GM21529 (cell line): ENCODE measurements around the gene SLC23A2.

Experiments used
- ATAC-seq: cut with Tn5 transposase; IDR thresholded peaks from one replicate; pipeline ENCODE4 v1.9.1; 2021; ENCODE audit not compliant: unreplicated experiment

SLC23A2 gene

DNA sequence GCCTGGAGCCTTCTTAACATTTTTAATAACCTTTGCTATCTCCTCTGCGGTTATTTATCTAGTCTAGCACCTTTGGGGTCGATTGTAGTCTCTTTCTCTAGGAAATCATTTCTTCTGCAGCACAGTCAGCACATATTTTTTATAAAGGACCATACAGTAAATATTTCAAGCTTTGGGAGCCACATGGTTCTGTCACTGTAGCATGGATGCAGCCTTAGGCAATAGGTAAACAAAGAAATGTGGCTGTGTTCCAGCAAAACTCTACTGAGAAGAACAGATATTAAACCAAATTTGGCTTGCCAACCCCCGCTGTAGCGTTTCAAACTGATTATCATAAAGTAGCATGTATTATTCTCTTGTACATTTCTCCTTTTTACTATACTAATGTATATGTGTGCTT, 95.7 kb downstream of the SLC23A2 start:
- no peak for ATAC-seq

DNA sequence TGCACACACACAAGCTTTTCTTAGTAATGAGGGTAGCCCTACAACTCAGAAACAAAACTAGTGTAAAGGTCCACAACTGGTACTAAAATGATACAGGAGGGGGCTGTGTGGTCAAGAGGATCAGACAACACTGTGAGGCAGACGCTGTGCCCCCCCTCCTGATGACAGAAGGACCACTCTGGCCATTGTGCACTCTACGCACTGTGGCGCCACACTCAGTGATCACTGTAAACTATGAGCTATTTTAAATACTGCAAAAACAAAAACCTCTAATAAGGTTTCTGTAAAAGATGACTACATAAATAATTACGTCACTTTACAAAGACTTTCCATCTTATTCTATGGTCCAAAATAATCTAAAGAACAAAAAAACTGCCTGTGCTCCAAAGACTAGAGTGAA, 96.1 kb downstream of the SLC23A2 start:
- ATAC-seq = no peak

DNA sequence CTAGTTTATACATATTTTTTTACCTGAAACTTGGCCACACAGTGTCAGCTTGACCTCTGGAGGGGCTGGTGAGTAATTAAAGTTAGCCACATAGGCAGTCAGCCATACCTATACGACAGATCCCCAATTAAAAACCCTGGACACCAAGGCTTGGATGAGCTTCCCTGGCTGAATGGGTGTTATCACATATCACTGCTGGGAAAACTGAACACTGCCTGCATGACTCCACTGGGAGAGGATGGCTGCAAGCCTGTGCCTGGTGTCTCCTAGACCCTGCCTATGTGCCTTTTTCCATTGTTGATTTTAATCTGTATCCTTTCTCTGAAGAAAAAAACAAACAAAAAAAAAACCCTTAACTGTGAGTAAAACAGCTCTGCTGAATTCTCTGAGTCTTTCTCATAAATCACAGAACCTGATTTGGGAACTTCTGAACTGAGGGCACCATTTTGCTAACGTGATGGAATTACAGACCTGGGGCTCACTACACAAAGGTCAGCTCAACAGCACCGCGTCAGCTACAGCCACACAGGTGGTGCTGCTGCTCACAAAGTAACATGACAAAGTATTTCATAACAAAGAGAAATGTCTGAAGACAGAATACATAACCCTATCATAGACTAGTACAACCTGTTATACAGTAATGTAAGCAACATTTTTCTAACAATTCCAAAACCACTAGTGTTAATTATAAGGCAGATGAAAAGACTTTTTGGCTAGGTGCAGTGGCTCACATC, 97.0 kb downstream of the SLC23A2 start:
- no peak for ATAC-seq

DNA sequence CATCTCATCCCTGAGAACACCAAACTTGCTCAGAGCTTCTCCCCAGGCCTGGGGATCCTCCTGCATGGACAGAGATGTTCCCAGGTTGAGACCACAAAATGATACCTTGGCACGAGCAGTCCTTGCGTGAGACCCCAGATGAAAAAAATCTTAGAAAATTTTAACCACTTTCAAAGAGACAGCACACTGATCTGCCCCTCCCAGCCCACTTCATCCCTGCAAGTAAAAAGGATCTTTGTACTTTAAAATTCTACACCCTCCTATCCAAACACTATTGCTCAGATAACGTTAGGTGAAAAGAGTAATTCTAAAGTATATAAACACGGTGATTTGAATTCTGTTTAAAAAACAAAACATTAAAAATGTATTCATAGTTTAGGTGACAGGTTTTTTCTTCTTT, 98.5 kb downstream of the SLC23A2 start:
- no peak for ATAC-seq

DNA sequence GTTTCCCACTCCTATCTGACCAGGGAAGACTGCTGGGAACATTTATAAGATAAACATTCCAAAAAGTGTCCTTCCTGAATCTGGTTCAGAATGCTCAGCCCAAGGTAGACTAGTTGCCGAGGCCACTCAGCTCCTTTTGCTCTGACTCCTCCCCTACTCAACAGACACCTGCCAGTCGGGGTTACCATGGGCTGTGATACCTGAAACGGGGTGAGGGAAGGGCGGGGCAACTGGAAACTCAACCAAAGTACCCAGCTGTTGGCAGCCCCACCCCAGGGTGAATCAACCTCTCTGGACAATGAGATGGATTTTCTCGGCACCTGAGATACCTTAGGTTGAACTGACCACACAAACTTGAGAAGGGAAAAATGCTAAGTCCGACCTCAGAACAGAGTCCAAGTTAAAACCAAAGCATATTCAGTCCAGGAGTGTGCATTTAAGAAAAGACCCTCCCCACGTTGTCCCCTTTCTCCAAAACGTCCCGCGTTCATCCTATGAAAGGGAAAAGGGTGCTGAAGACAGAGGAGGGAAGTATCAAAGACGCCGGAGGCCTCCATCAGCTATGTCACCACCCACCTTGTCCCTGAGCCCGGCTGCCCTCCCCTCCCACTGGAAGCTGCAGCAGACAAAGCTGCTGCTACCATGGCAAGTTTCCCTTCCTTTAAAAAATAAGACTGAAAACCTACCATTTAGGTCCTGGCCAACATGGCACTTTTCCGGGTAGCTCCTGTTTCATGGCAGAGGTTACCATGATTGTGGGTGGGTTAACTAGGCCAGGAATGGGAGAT, 100.1 kb downstream of the SLC23A2 start:
- no peak for ATAC-seq

DNA sequence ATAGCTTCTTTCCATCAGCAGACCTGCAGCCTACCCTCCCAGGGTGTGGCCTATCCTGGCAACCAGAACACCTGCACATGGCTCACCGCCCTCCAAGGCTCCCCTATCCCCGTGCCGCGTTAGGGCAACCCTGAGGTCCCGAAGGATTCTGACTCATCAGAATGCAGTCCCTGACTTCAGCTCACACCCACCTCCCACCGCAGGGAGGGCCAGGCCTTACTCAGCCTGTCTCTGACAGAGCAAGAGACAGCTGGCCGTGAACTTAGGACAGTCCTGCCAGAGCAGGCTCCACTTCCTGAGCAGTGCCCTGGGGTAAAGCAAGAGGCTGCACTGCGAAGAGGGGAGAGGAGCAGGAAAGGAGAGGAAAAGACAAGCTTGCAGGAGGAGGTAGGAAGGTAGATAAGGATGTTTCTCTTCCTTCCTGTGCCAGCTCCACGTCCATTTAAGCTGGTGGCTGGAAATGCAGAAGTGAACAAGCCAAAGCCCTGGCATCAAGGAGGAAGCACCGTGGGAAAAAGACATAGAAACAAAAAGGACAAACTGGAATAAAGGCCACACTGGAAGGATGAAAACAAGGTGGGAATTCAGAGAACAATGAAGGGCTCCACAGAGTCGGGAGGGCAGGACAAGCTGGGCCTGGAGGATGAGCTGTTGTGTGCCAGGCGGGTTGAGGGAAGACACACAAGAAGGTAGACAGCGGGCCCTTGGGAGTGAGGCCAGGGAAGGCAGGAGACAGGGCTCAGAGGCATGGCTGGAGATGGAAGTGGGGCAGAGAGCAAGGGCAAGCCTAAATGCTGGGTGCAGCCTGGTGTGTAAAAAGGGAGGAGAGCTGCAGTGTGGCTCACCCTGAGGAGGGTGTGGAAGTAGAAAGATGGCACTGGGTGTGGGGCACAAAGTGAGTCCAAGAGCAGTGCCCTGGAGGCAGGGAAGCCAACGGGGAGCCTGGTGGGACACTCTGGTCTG, 102.7 kb downstream of the SLC23A2 start:
- ATAC-seq = no peak

DNA sequence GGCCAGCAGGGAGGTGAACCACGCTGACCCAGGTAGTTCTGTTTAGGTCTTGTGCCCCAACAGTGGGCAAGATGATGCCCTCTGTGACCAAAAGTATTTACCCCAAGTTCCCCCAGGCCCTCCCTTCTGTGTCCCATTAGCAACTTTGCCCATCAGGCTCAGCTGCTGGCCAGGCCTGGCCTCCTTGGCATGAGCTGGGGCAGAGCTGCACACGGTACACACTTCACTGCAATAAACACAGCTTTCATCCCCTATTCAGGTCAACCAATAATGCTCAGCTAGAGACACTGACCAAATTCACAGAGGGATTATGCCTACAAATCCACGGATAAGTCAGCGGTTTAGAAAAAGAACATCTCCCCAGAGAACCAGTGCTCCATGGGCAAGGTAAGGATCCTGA, 103.7 kb downstream of the SLC23A2 start:
- no peak for ATAC-seq

DNA sequence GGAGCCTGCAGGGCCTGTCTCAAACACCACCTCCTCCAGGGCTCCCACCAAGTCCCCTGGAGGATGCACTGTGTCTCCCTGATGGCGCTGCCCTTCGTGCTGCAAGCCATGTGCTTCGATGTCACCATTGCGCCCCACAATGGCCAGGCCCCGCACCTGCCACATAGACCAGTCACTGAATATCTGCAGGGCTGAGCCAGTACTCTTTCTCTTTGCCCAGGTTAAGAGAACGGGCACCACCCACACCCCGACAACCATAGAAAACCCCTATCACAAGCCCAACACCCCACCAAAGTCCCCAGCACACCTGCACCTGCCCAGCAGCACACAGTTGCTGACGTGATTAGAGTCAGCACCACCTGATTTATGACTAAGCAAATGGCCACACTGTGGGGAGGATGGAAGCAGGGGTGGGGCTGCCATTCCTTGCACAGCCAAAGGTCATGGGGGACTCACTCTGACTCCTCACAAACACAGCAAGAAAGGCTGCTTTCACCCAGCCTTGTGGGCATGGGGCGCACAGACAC, 104.3 kb downstream of the SLC23A2 start:
- no peak for ATAC-seq

DNA sequence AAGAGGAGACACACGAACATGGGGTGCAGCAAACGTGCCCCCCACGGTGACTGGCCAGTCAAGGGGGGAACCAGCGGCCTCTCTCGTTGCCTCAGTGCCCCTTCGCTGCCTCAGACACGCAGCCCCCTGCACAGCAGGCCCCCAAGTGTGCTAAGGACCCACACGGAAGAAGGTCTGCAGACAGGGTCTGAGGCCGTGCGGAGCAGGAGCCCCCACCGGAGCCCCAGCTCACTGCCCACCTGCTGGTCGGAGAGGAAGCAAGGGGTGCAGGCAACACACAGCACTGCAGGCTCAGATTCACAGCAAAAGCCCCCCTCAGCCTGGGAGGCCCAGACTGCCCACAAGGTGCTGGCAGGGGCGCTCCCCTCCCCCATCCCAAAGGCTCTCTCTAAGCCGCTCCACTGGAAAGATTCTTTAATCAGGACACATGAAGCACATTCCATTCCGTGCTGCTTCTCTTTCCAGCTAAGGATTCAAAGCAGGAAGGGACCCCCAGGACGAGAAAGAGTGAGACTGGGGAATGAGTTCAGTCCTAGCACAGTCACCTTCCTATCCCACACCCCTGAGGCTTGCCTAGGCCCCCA, 105.1 kb downstream of the SLC23A2 start:
- ATAC-seq = no peak

DNA sequence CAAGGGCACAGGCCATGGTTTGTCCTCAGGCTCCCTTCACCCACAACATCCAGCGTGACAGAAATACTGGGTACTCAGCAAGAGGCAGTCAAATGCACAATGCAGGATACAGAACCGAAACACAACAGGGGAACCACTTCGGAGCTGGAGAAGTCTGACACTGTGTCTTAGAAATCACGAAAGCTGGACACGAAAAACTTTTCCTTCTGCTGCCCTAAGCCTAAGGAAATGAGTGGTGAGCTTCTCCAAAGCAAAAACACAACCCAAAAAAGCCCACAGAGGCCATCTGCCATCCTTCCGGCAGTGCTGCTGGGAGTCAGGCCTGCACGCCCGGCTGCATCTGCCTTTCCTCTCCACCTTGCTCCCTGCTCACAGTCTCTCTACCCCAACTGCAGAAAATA, 106.3 kb downstream of the SLC23A2 start:
- no peak for ATAC-seq

DNA sequence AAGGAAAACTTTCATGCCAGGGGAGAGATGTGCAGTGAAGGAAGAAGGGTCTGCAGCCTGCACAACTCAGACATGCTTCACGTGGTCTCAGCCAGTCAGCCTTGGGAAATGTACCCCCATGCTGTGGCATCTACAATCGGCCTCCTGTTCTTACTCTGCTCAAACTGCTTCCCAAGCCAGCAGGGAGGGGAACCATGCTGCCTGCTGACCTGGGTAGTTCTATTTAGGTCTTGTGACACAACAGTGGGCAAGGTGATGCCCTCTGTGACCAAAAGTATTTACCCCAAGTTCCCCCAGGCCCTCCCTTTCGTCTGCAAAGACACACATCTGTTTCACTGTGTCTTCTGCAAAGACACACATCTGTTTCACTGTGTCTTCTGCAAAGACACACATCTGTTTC, 106.9 kb downstream of the SLC23A2 start:
- ATAC-seq = no peak

DNA sequence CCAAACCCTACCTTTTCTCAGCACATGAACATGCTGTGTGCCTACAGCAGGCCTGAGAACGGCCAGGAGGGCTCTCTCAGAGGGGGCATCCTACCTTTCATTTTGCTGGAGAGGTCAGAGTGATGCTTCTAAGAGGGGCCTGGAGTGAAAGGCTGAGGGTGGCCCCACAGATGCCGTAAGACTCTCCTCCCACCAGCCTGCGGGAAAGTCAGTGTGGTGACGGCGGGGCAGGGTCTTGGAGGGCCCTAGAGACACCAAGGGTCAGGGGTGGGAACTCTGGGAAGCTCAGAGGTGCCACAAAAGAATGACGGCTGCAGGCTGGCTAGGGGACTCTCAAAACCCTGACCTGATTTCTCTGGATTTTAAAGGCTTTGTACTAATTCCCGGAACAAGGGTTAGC, 107.6 kb downstream of the SLC23A2 start:
- no peak for ATAC-seq

DNA sequence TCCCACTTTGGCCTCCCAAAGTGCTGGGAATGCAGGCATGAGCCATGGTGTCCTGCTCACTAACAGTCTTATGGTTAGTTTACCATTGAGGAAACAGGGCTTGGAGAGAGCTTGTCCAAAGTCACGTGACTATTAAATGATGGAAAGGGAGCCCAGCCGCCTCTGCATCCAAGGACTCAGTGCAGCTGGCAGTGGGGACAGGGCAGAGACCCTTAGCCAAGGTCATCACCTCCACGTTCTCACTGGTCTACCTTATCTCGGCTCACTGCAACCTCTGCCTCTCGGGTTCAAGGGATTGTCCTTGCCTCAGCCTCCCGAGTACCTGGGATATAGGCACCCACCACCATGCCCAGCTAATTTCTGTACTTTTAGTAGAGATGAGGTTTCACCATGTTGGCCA, 109.3 kb downstream of the SLC23A2 start:
- no peak for ATAC-seq

DNA sequence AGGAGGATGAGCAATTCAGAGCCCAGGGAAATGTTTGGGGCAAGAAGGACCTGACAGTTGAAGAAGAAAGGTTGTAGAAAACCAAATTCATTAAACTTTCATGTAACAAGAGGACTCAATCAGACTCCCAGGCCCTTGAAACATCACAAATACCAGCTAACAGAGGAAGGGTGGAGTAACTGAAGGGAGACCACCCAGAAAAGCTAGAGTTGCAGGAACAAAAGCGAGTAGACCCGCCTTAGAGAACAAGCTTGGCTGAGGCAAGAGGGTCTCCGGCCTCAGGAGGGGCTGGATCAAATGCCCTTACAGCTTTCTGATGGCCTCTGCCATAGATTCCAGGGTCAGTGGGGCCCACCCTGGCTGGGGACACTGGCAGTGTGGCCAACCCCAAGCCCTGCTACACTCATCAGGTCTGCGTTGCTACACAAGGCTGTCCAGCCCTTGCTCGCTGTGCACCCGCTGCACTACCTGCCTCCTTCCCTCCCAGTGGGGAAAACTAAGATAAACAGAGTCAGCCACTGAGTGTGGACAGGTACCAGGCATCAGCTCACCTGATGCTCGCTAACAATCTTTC, 110.0 kb downstream of the SLC23A2 start:
- ATAC-seq = no peak

DNA sequence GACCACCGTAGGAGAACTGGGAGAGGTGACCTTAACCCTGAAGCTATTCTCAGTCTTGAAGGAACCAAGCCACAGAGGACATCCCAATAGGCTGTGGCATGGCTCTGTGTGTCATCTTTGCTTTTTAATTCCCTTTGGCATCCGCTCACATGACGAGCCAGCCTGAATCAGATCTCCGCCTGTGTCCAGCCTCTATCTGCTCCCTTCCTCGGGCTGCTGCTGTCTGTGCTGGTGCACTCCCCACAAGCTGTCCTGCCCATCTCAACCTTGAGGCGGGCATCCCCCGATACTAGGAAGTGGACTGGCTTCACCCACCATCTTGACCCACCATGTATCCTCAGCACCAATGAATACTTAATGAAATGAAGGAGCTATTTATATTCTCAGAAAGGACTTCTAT, 111.9 kb downstream of the SLC23A2 start:
- ATAC-seq = no peak

DNA sequence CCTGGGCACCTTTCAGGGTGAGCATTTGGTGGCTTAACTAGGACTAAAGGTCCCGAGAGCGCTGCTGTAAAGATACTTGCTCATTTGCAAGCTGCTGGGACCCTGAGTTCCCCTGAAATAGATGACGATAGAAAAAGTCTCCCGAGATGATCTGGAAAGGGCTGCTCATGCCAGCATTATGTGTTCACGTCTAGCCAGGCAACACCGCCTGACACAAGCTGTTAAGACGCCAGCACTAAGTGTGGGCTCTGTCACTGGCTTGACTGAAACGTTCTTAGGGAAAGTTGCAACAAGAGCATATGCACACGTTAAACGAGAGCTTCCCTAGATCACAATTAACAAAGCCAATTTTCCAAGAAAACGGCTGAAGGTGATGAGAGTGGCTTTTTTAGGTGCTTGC, 113.7 kb downstream of the SLC23A2 start:
- ATAC-seq = no peak

DNA sequence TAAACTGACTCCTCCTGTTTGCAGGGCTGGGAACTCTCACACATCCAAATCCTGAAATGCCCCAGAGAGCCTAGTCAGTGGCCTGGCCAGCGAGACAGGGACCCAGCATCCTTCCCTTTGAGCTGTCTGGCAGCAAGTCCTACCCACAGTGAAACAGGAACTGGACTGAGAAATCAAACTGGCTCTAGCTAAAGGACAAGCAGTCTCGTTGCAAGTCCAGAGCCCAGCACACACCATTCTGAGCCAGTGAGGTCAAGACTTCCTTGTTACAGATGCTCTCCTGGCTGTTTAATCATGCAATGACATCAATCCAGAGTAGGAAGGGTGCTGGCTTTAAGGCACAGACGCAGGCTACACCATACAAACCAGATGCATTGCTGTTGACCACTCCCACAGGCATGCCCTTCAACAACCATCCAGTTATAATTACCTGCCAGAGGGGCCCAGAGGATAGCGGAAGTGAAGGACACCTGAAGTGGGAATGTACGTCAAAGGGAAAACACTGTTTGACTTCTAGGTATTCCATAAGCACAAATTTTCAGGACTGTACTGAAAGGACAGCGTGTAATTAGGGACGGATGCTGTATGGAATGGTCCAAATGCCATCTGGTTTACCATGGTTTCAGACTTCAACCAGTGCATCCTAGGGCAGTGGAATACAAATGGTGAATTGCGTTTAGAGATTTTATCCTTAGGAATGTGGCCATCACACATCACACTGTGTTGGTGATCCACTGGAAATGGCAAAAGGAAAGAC, 114.4 kb downstream of the SLC23A2 start:
- ATAC-seq = no peak

DNA sequence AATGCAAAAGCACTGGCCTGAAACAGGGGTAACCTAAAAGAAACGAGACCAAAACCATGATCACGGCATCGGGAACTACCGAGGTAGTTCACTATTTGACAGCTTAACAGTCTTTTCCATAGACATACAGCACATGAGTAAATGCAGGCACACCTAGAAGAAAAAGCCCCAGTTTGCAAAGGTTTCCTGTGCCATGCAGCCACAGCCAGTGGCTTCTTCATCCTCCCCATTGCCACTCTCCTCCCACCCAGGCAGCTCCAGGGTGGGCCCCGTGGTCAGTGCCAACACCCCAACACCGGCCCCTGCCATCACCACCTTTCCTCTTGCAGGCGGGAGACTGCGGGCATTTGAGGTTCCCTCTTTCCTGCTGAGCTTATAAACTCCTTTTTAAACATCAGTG, 115.4 kb downstream of the SLC23A2 start:
- ATAC-seq = no peak

DNA sequence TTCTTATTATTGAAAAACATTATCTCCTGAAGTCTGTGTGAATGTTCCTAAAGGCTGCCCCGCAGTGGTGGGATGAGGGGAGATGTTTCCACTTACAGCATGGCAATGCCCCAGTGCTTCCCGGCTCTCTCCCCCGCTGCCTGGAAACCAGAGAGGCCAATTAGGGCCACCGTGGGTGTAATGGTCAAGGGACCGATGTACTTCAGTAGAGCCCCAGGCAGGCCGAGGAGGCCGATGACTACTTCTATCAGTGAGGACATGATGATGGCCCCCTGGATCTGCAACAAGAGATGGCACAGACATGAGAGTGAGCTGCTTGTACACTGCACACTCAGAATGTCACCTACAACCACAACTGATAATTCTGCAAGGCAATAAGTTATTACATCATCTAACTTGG, 117.8 kb downstream of the SLC23A2 start:
- ATAC-seq = no peak

DNA sequence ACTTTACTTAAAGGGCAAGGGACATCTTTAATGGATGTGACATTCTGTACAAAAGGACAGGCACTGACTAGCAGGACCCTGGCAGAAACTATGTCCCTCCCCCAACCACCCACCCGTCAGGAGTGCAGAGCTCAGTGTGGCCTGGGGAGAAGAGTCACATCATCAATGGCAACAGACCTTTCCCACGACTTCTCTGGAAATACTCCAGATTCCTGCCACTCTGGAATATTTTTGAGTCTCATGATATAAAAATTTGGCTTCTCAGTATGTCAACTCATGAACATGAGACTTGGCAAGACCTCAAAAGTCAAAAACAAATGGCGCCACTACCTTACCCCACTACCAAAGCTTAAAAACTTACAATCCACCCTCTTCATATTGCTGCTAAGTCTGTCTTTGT, 118.3 kb downstream of the SLC23A2 start:
- ATAC-seq = no peak
